H1 (cell line): ENCODE measurements around the gene EYA2.

Source experiments
- BRCA1 ChIP-seq: IDR thresholded peaks from 2 replicates; pipeline ENCODE4 v1.6.1; 2012; ENCODE audit warnings: low read depth, low read length, improper control_type of control experiment
- CHD1 ChIP-seq: IDR thresholded peaks from 2 replicates; pipeline ENCODE4 v1.6.1; 2012; ENCODE audit warnings: low read depth, low read length, improper control_type of control experiment
- CHD2 ChIP-seq: IDR thresholded peaks from 2 replicates; pipeline ENCODE4 v1.6.1; 2012; ENCODE audit warnings: low read length, improper control_type of control experiment
- CTCF ChIP-seq, 3 experiments: IDR thresholded peaks; 1 replicate in 2 of 3; 2 replicates in 1 of 3; pipeline versions ENCODE4 v1.5.1 to v1.6.1; 2011; ENCODE audit warnings: low read length in 3 of 3, mild to moderate bottlenecking in 3 of 3, inconsistent platforms in 2 of 3, low read depth in 1 of 3, moderate library complexity in 1 of 3; ENCODE audit not compliant: insufficient read depth in 1 of 3; ENCODE audit errors: control extremely low read depth in 1 of 3
- EZH2 ChIP-seq: fragments of 200-600 bp; sonication (generic); IDR thresholded peaks from 2 replicates; pipeline ENCODE4 v1.7.1; 2012; ENCODE audit warnings: low read depth, mild to moderate bottlenecking, moderate library complexity, low read length, inconsistent platforms; ENCODE audit not compliant: severe bottlenecking
- RNF2 ChIP-seq: fragments of 200-900, 300-1000 bp; sonication (generic); IDR thresholded peaks from 2 replicates; pipeline ENCODE4 v1.7.1; 2016; ENCODE audit warnings: borderline replicate concordance, low read depth, mild to moderate bottlenecking, antibody characterized with exemption, low read length; ENCODE audit not compliant: poor library complexity, severe bottlenecking; ENCODE audit errors: missing control alignments

GRCh38 chr20:47086316-47086715, 191.7 kb downstream of the EYA2 start:
- TF ChIP-seq RNF2 (no peak), CHD2 (no peak), EZH2 (no peak), CTCF (IDR thresholded peaks at IDR 0.05; ENCODE audit: control extremely low read depth in 1 of 3, insufficient read depth in 1 of 3, low read depth in 1 of 3, low read length in 3 of 3) (no peak), BRCA1 (no peak), CHD1 (no peak)
